GM12878 (cell line): ENCODE measurements around the gene AMT. TPM values are rescaled to one million over a fixed set of nuclear protein-coding genes. Genes with fewer than 3 reads are reported as not detected.
A peak's percentile ranks its signal among the peaks of the same experiment; 100 is the strongest.

Experiments
- ATAC-seq: fragments of 200-7000 bp; cut with Tn5 transposase; 3 replicates; pipeline ENCODE4 v1.9.1; 2020; ENCODE audit warnings: mild to moderate bottlenecking, moderate library complexity
- BruUV-seq: library from RNA; stranded (reverse); fragments of 400-500 nt; replicated peaks from 2 replicates; lab custom pipeline; 2021; lab: Mats Ljungman, UMichigan
- CTCF ChIA-PET: fragments of 300-600 bp; sonication (Branson Sonifier 250); formaldehyde crosslinking; extraction: SDS; loops from one replicate; lab custom pipeline; 2021; ENCODE audit warnings: inconsistent platforms; lab: Yijun Ruan, JAX
- POLR2A ChIA-PET: fragments of 350-600 bp; formaldehyde crosslinking; extraction: SDS; loops from one replicate; lab custom pipeline; 2021; ENCODE audit warnings: inconsistent platforms; lab: Charles Lee
- RAD21 ChIA-PET: fragments of 300-600 bp; sonication (Branson Sonifier 250); formaldehyde crosslinking; loops from one replicate; lab custom pipeline; 2023; ENCODE audit warnings: antibody characterized with exemption; ENCODE audit not compliant: unreplicated experiment; lab: Charles Lee
- SMC1A ChIA-PET: fragments of 300-600 bp; sonication (Branson Sonifier 250); formaldehyde crosslinking; loops from one replicate; lab custom pipeline; 2023; ENCODE audit not compliant: unreplicated experiment, uncharacterized antibody; lab: Charles Lee
- DNase-seq: peaks from one replicate; pipeline ENCODE4 v3.0.0-alpha.2; 2011; ENCODE audit warnings: low read depth, low spot score
- FAIRE-seq: peaks from 3 replicates; lab custom pipeline; 2011; peaks lifted over from hg19 to GRCh38; lab: Jason Lieb, UNC
- H2AFZ ChIP-seq: 2 replicates; pipeline ENCODE4 v1.6.0; 2011; ENCODE audit warnings: low read depth, low read length, control low read depth; ENCODE audit not compliant: control insufficient read depth
- H3K27ac ChIP-seq: 2 replicates; pipeline ENCODE4 v1.5.1; 2011; ENCODE audit warnings: control low read depth; ENCODE audit not compliant: control insufficient read depth, insufficient read depth
- H3K27me3 ChIP-seq, 2 experiments: replicated peaks in 1 of 2; 2 replicates each; pipeline versions ENCODE4 v1.6.0 to v1.6.1; 2011; ENCODE audit warnings: low read length in 1 of 2; ENCODE audit not compliant: control insufficient read depth in 2 of 2, insufficient read depth in 2 of 2
- H3K36me3 ChIP-seq, 2 experiments: 2 replicates each; pipeline ENCODE4 v1.5.1; 2011; ENCODE audit warnings: low read length in 1 of 2; ENCODE audit not compliant: control insufficient read depth in 2 of 2, insufficient read depth in 2 of 2
- H3K4me1 ChIP-seq: 2 replicates; pipeline ENCODE4 v1.6.1; 2011; ENCODE audit warnings: mild to moderate bottlenecking, low read length, moderate library complexity, mixed read lengths; ENCODE audit not compliant: control insufficient read depth, insufficient read depth
- H3K4me2 ChIP-seq: 2 replicates; pipeline ENCODE4 v1.6.0; 2011; ENCODE audit warnings: control low read depth; ENCODE audit not compliant: control insufficient read depth, insufficient read depth
- H3K4me3 ChIP-seq: fragments of 200-600 bp; sonication (generic); 2 replicates; pipeline ENCODE4 v1.5.1; 2016
- H3K79me2 ChIP-seq: 2 replicates; pipeline ENCODE4 v1.6.0; 2011; ENCODE audit warnings: low read length; ENCODE audit not compliant: control insufficient read depth, insufficient read depth
- H3K9ac ChIP-seq: 2 replicates; pipeline ENCODE4 v1.8.0; 2011; ENCODE audit warnings: low read length, control low read depth, mixed read lengths; ENCODE audit not compliant: control insufficient read depth, insufficient read depth
- H3K9me3 ChIP-seq: replicated peaks from 3 replicates; pipeline ENCODE4 v1.5.1; 2011; ENCODE audit warnings: mild to moderate bottlenecking, low read length; ENCODE audit not compliant: control insufficient read depth, insufficient read depth
- H4K20me1 ChIP-seq: 2 replicates; pipeline ENCODE4 v1.6.0; 2011; ENCODE audit not compliant: control insufficient read depth, insufficient read depth
- ATF3 ChIP-seq: IDR thresholded peaks from 2 replicates; pipeline ENCODE4 v1.6.1; 2011; ENCODE audit warnings: low read depth, mild to moderate bottlenecking, low read length, moderate library complexity, borderline replicate concordance; ENCODE audit errors: extremely low read depth
- CBX3 ChIP-seq: fragments of 200-600 bp; sonication (generic); IDR thresholded peaks from 2 replicates; pipeline ENCODE4 v1.6.1; 2016; ENCODE audit warnings: low read depth, borderline replicate concordance
- CUX1 ChIP-seq: IDR thresholded peaks from 2 replicates; pipeline ENCODE4 v1.6.1; 2012; ENCODE audit warnings: improper control_type of control experiment, low read depth, low read length; ENCODE audit not compliant: insufficient replicate concordance
- HDGF ChIP-seq: fragments of 450-650 bp; IDR thresholded peaks from 2 replicates; pipeline ENCODE4 v1.6.1; 2016; ENCODE audit warnings: antibody characterized with exemption
- HSF1 ChIP-seq: fragments of 150-350 bp; IDR thresholded peaks from 2 replicates; pipeline ENCODE4 v1.6.1; 2014; ENCODE audit warnings: mild to moderate bottlenecking, low read depth, low read length
- IKZF1 ChIP-seq: fragments of 450-650 bp; conservative IDR thresholded peaks from 2 replicates; pipeline ENCODE4 v1.6.1; 2017; ENCODE audit warnings: antibody characterized with exemption, mild to moderate bottlenecking
- KLF5 ChIP-seq: fragments of 450-650 bp; IDR thresholded peaks from 2 replicates; pipeline ENCODE4 v1.6.1; 2014; ENCODE audit warnings: mild to moderate bottlenecking; ENCODE audit not compliant: partially characterized antibody
- NFYB ChIP-seq: IDR thresholded peaks from 2 replicates; pipeline ENCODE4 v1.6.1; 2011; ENCODE audit warnings: low read depth, mild to moderate bottlenecking, low read length, improper control_type of control experiment, moderate library complexity; ENCODE audit not compliant: insufficient read depth
- SKIL ChIP-seq: fragments of 450-650 bp; IDR thresholded peaks from 2 replicates; pipeline ENCODE4 v1.6.1; 2017; ENCODE audit warnings: mild to moderate bottlenecking, low read depth, inconsistent platforms; ENCODE audit not compliant: poor library complexity, severe bottlenecking
- SMAD1 ChIP-seq: fragments of 450-650 bp; IDR thresholded peaks from 2 replicates; pipeline ENCODE4 v1.6.1; 2018; ENCODE audit warnings: mild to moderate bottlenecking, low read depth; ENCODE audit not compliant: partially characterized antibody
- SMARCA5 ChIP-seq: fragments of 450-650 bp; IDR thresholded peaks from 2 replicates; pipeline ENCODE4 v1.6.1; 2017; ENCODE audit warnings: mild to moderate bottlenecking
- ZNF274 ChIP-seq: IDR thresholded peaks from one replicate; pipeline ENCODE4 v1.8.0; 2011; ENCODE audit not compliant: insufficient read length, insufficient read depth
- ZNF622 ChIP-seq: fragments of 450-650 bp; IDR thresholded peaks from 2 replicates; pipeline ENCODE4 v1.6.1; 2017; ENCODE audit warnings: mild to moderate bottlenecking, inconsistent platforms
- ZZZ3 ChIP-seq: IDR thresholded peaks from 2 replicates; pipeline ENCODE4 v1.6.1; 2011; ENCODE audit warnings: low read depth; ENCODE audit not compliant: control insufficient read depth, insufficient read length
- WGBS: methylation state at CpG from one replicate; pipeline ENCODE4 v1.1.6; 2016; ENCODE audit warnings: low lambda C conversion rate; ENCODE audit not compliant: insufficient replicate concordance, insufficient coverage; ENCODE audit errors: missing lambda C conversion rate; 5-methylcytosine and 5-hydroxymethylcytosine counted together
- in situ Hi-C: fragments of 300-500 bp; cut with MboI; formaldehyde crosslinking; loops from 9 replicates; pipeline ENCODE4 v1.14.3; 2018; ENCODE audit warnings: mixed read lengths
- intact Hi-C: fragments of 100-400 bp; cut with micrococcal nuclease; formaldehyde crosslinking; loops from one replicate; pipeline ENCODE4 v1.14.2; 2022; ENCODE audit not compliant: unreplicated experiment
- polyA plus RNA-seq, 11 experiments: library from polyadenylated mRNA; depleted of rRNA in 4 of 11; unstranded in 6 of 11; stranded (reverse) in 5 of 11; fragments of >200 nt; fragmentation: Nextera tagmentation in 4 of 11; fragmentation: Illumina TruSeq in 1 of 11; extraction: Ambion mirVana in 4 of 11; extraction: Trizol in 1 of 11; gene quantifications; 1 replicate in 1 of 11; 2 replicates in 10 of 11; pipeline versions ENCODE4 v1.2.1 to v1.2.3, GENCODE V29; 2011 to 2016; ENCODE audit warnings: inconsistent platforms in 2 of 11, missing spikeins in 2 of 11, low read depth in 1 of 11
- total RNA-seq, 4 experiments: library from RNA; depleted of rRNA in 3 of 4; stranded (reverse); fragments of >200 nt in 3 of 4; fragmentation: Illumina TruSeq in 1 of 4; extraction: Trizol in 1 of 4; gene quantifications; 2 replicates each; pipeline versions ENCODE4 v1.2.1 to v1.2.3, GENCODE V29; 2013 to 2021

AMT gene
- total and polyA plus RNA-seq, 10 of the 15 experiments (the other 5 are each of a cell fraction or from before 2014, with no cell fraction given): 0.45 to 7.2 (median 2.6) TPM

GRCh38 chr3:49378249-49378895 lies 43.9 kb downstream of the AMT start:
- 85% methylated on average over 8 of the region's 11 CpGs for WGBS
- Histone ChIP-seq H3K9ac (no peak overlapping the region), H3K4me3 (no peak overlapping the region), H3K27me3 (no peaks in the 10 kb centered on the region), H3K79me2 (peaks cover 70% of the 10 kb centered on the region), H3K36me3 (peaks cover 7 to 10% of the 10 kb centered on the region in 2 experiments; a peak in 3 of 4 replicates), H4K20me1 (no peaks in the 10 kb centered on the region), H3K27ac (no peak overlapping the region), H3K9me3 (peaks cover 21% of the 10 kb centered on the region; the same call in 2 of the 3 replicates), H3K4me1 (peaks cover 14% of the 10 kb centered on the region), H3K4me2 (0 out of 2 replicates have a peak overlapping the region, but pooled peaks have one; percentile 10), H2AFZ (no peak overlapping the region)
- no peak for FAIRE-seq
- in situ Hi-C loops (no loop called here), intact Hi-C loops (no loop called here)
- no TSS peak for BruUV-seq
- CTCF ChIA-PET: no interaction called here
- DNase-seq: no peak
- RAD21 ChIA-PET: interaction anchor here (1.4 kb wide), 1 partner anchor 66 kb away, joined by 3 read pairs; no protein-coding TSS in a partner anchor
- SMC1A ChIA-PET: interaction anchor here (1.0 to 1.3 kb wide), 3 partner anchors 33 to 205 kb away, joined by 3 to 4 read pairs (median 3); partner anchors contain the start of gene USP4
- no peak for ATAC-seq
- POLR2A ChIA-PET: interaction anchor here (0.6 to 0.7 kb wide), 3 partner anchors 22 to 306 kb away, joined by 3 to 6 read pairs (median 5); no protein-coding TSS in a partner anchor
- TF ChIP-seq HDGF (no peak), NFYB (no peak), ATF3 (no peak), SMAD1 (no peak), SMARCA5 (no peak), ZZZ3 (no peak), KLF5 (no peak), SKIL (no peak), ZNF274 (no peak), CUX1 (no peak), ZNF622 (no peak), IKZF1 (no peak), HSF1 (no peak), CBX3 (no peak)
